B cell (primary cell): Measurements from ENCODE around the gene HDDC3. TPM values are rescaled to one million over a fixed set of nuclear protein-coding genes. Genes with fewer than 3 reads are reported as not detected.

ENCODE experiments used
- ATAC-seq: fragments of 200-7000 bp; cut with Tn5 transposase; one replicate; pipeline ENCODE4 v1.10.0; 2021; ENCODE audit warnings: low read depth, mild to moderate bottlenecking, moderate number of reproducible peaks, moderate library complexity
- CTCF ChIA-PET: fragments of 350-600 bp; sonication (Branson Sonifier 250); formaldehyde crosslinking; loops from one replicate; lab custom pipeline; 2021; ENCODE audit warnings: antibody characterized with exemption, inconsistent platforms; lab: Charles Lee
- POLR2A ChIA-PET: fragments of 350-600 bp; sonication (Branson Sonifier 250); formaldehyde crosslinking; loops from one replicate; lab custom pipeline; 2021; ENCODE audit warnings: antibody characterized with exemption; lab: Charles Lee
- DNase-seq: peaks from one replicate; pipeline ENCODE4 v3.0.0; 2013
- H2AFZ ChIP-seq: 2 replicates; pipeline ENCODE4 v1.6.1; 2012; ENCODE audit warnings: mild to moderate bottlenecking, low read depth, low read length; ENCODE audit not compliant: insufficient read depth, poor library complexity, severe bottlenecking
- H3K27ac ChIP-seq, 2 donors: 1 replicate in 1 of 2; 2 replicates in 1 of 2; pipeline ENCODE4 v1.5.1; 2012 to 2013; ENCODE audit warnings: low read length in 2 of 2, mild to moderate bottlenecking in 2 of 2, moderate library complexity in 1 of 2
- H3K27me3 ChIP-seq, 4 experiments: fragments of 200-600 bp in 1 of 4; sonication (generic) in 1 of 4; replicated peaks in 1 of 4; 1 replicate in 2 of 4; 2 replicates in 2 of 4; pipeline versions ENCODE4 v1.6.1 to v1.7.0; 2013 to 2016; ENCODE audit warnings: low read length in 3 of 4, mild to moderate bottlenecking in 2 of 4, mixed read lengths in 1 of 4, moderate library complexity in 1 of 4; ENCODE audit not compliant: insufficient read depth in 4 of 4, control insufficient read depth in 3 of 4; ENCODE audit errors: control extremely low read depth in 1 of 4
- H3K36me3 ChIP-seq, 2 experiments: replicated peaks in 1 of 2; 1 replicate in 1 of 2; 2 replicates in 1 of 2; pipeline versions ENCODE4 v1.6.1 to v1.7.1; 2013; ENCODE audit warnings: low read length in 1 of 2; ENCODE audit not compliant: insufficient read depth in 2 of 2, control insufficient read depth in 1 of 2; ENCODE audit errors: control extremely low read depth in 1 of 2, extremely low read depth in 1 of 2
- H3K4me1 ChIP-seq, 2 donors: fragments of 200-600 bp in 1 of 2; sonication (generic) in 1 of 2; 1 replicate in 1 of 2; 2 replicates in 1 of 2; pipeline versions ENCODE4 v1.5.1 to v1.6.1; 2013 to 2017; ENCODE audit warnings: low read length in 2 of 2; ENCODE audit not compliant: control insufficient read depth in 2 of 2, insufficient read depth in 2 of 2
- H3K4me2 ChIP-seq: replicated peaks from 2 replicates; pipeline ENCODE3; 2012; ENCODE audit warnings: mild to moderate bottlenecking, low read depth, low read length; ENCODE audit not compliant: poor library complexity, severe bottlenecking
- H3K4me3 ChIP-seq, 5 experiments: fragments of 200-600 bp in 1 of 5; sonication (generic) in 1 of 5; 1 replicate in 3 of 5; 2 replicates in 2 of 5; pipeline versions ENCODE4 v1.5.1 to v1.7.0; 2011 to 2016; ENCODE audit warnings: low read length in 4 of 5, mild to moderate bottlenecking in 4 of 5, low read depth in 2 of 5, control low read depth in 1 of 5, moderate library complexity in 1 of 5; ENCODE audit not compliant: insufficient read depth in 1 of 5; ENCODE audit errors: control extremely low read depth in 1 of 5, extremely low read depth in 1 of 5
- H3K79me2 ChIP-seq: fragments of 200-600 bp; sonication (generic); one replicate; pipeline ENCODE4 v1.6.0; 2016; ENCODE audit warnings: low read length; ENCODE audit not compliant: control insufficient read depth, insufficient read depth
- H3K9ac ChIP-seq: fragments of 200-600 bp; sonication (generic); 2 replicates; pipeline ENCODE4 v1.6.1; 2017; ENCODE audit warnings: mild to moderate bottlenecking, low read length, moderate library complexity
- H3K9me3 ChIP-seq, 3 donors: one replicate each; pipeline versions ENCODE4 v1.6.1 to v1.7.1; 2013; ENCODE audit warnings: low read length in 2 of 3; ENCODE audit not compliant: control insufficient read depth in 2 of 3, insufficient read depth in 1 of 3; ENCODE audit errors: control extremely low read depth in 1 of 3
- H4K20me1 ChIP-seq: 2 replicates; pipeline ENCODE4 v1.6.0; 2012; ENCODE audit warnings: mild to moderate bottlenecking, low read length; ENCODE audit not compliant: insufficient read depth, control insufficient read depth, poor library complexity, severe bottlenecking
- H3K27ac Mint-ChIP-seq: one replicate; pipeline ENCODE4 v1.8.0; 2021; ENCODE audit warnings: mixed read lengths
- H3K27me3 Mint-ChIP-seq: one replicate; pipeline ENCODE4 v1.8.0; 2021; ENCODE audit warnings: mixed read lengths
- H3K4me1 Mint-ChIP-seq: one replicate; pipeline ENCODE4 v1.8.0; 2021; ENCODE audit warnings: mixed read lengths
- H3K4me3 Mint-ChIP-seq: one replicate; pipeline ENCODE4 v1.8.0; 2021; ENCODE audit warnings: mixed read lengths
- H3K9me3 Mint-ChIP-seq: one replicate; pipeline ENCODE4 v1.8.0; 2022; ENCODE audit warnings: mixed read lengths; ENCODE audit not compliant: insufficient read depth
- CTCF ChIP-seq: fragments of 200-600 bp; IDR thresholded peaks from one replicate; pipeline ENCODE4 v1.8.0; 2022; ENCODE audit warnings: antibody characterized with exemption, mild to moderate bottlenecking
- EZH2 ChIP-seq: IDR thresholded peaks from 2 replicates; pipeline ENCODE4 v1.6.1; 2012; ENCODE audit warnings: borderline replicate concordance, low read depth, mild to moderate bottlenecking, moderate library complexity, low read length; ENCODE audit not compliant: insufficient read depth, poor library complexity, severe bottlenecking
- WGBS: methylation state at CpG from one replicate; pipeline ENCODE4 v1.1.5; 2013; ENCODE audit warnings: missing lambda C conversion rate; ENCODE audit not compliant: insufficient coverage; 5-methylcytosine and 5-hydroxymethylcytosine counted together
- intact Hi-C: fragments of 100-400 bp; cut with micrococcal nuclease; formaldehyde crosslinking; loops from one replicate; pipeline ENCODE4 v1.10.0; 2022
- polyA plus RNA-seq: library from polyadenylated mRNA; depleted of rRNA; stranded (reverse); fragments of >200 nt; gene quantifications from 2 replicates; pipeline ENCODE4 v1.2.3, GENCODE V29; 2012
- total RNA-seq, 2 donors: library from RNA; stranded (reverse); fragments of 120-200 nt in 1 of 2; gene quantifications; 1 replicate in 1 of 2; 2 replicates in 1 of 2; pipeline versions ENCODE4 v1.2.3 to v1.2.4, GENCODE V29; 2013 to 2022

HDDC3 gene
- total and polyA plus RNA-seq, 2 donors (not counting 1 experiment from before 2014, with no cell fraction given) = 23.9 to 26.8 TPM

- no peak overlapping the region for H3K4me2 ChIP-seq
- Mint-ChIP-seq H3K4me1 (no peaks in the 10 kb centered on the region), H3K4me3 (no peak overlapping the region), H3K27me3 (no peaks in the 10 kb centered on the region), H3K27ac (no peak overlapping the region), H3K9me3 (no peaks in the 10 kb centered on the region)
- DNase-seq (no peak), ATAC-seq (no peak)
- ChIA-PET POLR2A (no interaction called here), CTCF (interaction anchor here (1.0 to 1.8 kb wide), 2 partner anchors 12 to 13 kb away, joined by 4 to 8 read pairs; no protein-coding TSS in a partner anchor)
- no peak overlapping the region for H2AFZ ChIP-seq
- 100% methylated on average over 1 of the region's 1 CpG for WGBS
- no peaks in the 10 kb centered on the region for H3K9me3 ChIP-seq
- H3K4me3 ChIP-seq = no peak overlapping the region
- no peaks in the 10 kb centered on the region for H3K79me2 ChIP-seq
- intact Hi-C loops = no loop called here
- no peak overlapping the region for H3K27ac ChIP-seq
- TF ChIP-seq EZH2 (no peak), CTCF (no peak)
- H3K4me1 ChIP-seq = no peaks in the 10 kb centered on the region
- no peaks in the 10 kb centered on the region for H4K20me1 ChIP-seq
- no peak overlapping the region for H3K9ac ChIP-seq
- peaks cover 0 to 17% of the 10 kb centered on the region in 2 experiments for H3K36me3 ChIP-seq
- no peaks in the 10 kb centered on the region for H3K27me3 ChIP-seq
Observed at GRCh38 chr15:90968434-90968833, 36.1 kb upstream of the HDDC3 start.

- TF ChIP-seq EZH2 (no peak), CTCF (no peak)
- Histone ChIP-seq H3K9me3 (no peaks in the 10 kb centered on the region), H3K79me2 (no peaks in the 10 kb centered on the region), H3K36me3 (peaks cover 0 to 24% of the 10 kb centered on the region in 2 experiments), H3K4me3 (no peak overlapping the region), H3K4me1 (no peaks in the 10 kb centered on the region), H4K20me1 (no peaks in the 10 kb centered on the region), H3K4me2 (no peak overlapping the region), H3K27me3 (no peaks in the 10 kb centered on the region), H2AFZ (no peak overlapping the region), H3K9ac (no peak overlapping the region), H3K27ac (no peak overlapping the region)
- ATAC-seq (no peak), DNase-seq (no peak)
- 100% methylated on average over 4 of the region's 5 CpGs for WGBS
- Mint-ChIP-seq H3K4me3 (no peak overlapping the region), H3K27me3 (no peaks in the 10 kb centered on the region), H3K4me1 (no peaks in the 10 kb centered on the region), H3K9me3 (no peaks in the 10 kb centered on the region), H3K27ac (no peak overlapping the region)
- ChIA-PET POLR2A (no interaction called here), CTCF (interaction anchor here (1.7 kb wide), 1 partner anchor 13 kb away, joined by 7 read pairs; the partner anchor contains the start of gene RCCD1)
- intact Hi-C loops = no loop called here
Observed at GRCh38 chr15:90967206-90967605, 34.9 kb upstream of the HDDC3 start.
